WTC11 (cell line): Measurements from ENCODE around the gene MTX2. TPM values are rescaled to one million over a fixed set of nuclear protein-coding genes. Genes with fewer than 3 reads are reported as not detected.

Source experiments
- ATAC-seq: fragments of 200-7000 bp; cut with Tn5 transposase; 2 replicates; pipeline ENCODE4 v1.10.0; 2021; ENCODE audit warnings: mild to moderate bottlenecking, moderate library complexity
- CTCF ChIA-PET: fragments of 300-600 bp; sonication (Branson Sonifier 250); formaldehyde crosslinking; loops from one replicate; lab custom pipeline; 2021; ENCODE audit warnings: antibody characterized with exemption; lab: Charles Lee
- POLR2A ChIA-PET: fragments of 350-600 bp; sonication (Branson Sonifier 250); formaldehyde crosslinking; loops from one replicate; lab custom pipeline; 2021; ENCODE audit warnings: antibody characterized with exemption; lab: Charles Lee
- DNase-seq: peaks from one replicate; pipeline ENCODE4 v3.0.0; 2021; ENCODE audit warnings: low spot score
- H3K27ac Mint-ChIP-seq: 2 replicates; pipeline ENCODE4 v1.8.0; 2021; ENCODE audit warnings: mixed read lengths
- H3K27me3 Mint-ChIP-seq: 2 replicates; pipeline ENCODE4 v1.8.0; 2021; ENCODE audit warnings: low read depth, mild to moderate bottlenecking, moderate library complexity, mixed read lengths
- H3K36me3 Mint-ChIP-seq: 2 replicates; pipeline ENCODE4 v1.8.0; 2021; ENCODE audit warnings: mixed read lengths
- H3K4me1 Mint-ChIP-seq: 2 replicates; pipeline ENCODE4 v1.8.0; 2022; ENCODE audit warnings: mixed read lengths
- H3K4me3 Mint-ChIP-seq: 2 replicates; pipeline ENCODE4 v1.8.0; 2021; ENCODE audit warnings: mild to moderate bottlenecking, moderate library complexity, mixed read lengths
- H3K9me3 Mint-ChIP-seq: 2 replicates; pipeline ENCODE4 v1.8.0; 2021; ENCODE audit warnings: mixed read lengths
- AR ChIP-seq: fragments of 250-450 bp; sonication (Bioruptor Pico); IDR thresholded peaks from 2 replicates; pipeline ENCODE4 v1.9.0; 2021; ENCODE audit warnings: mild to moderate bottlenecking
- ATF1 ChIP-seq: sonication (generic); formaldehyde crosslinking; IDR thresholded peaks from 2 replicates; pipeline ENCODE4 v1.8.1; 2023; ENCODE audit warnings: mild to moderate bottlenecking, moderate library complexity, missing genetic modification reagents
- CBFB ChIP-seq: sonication (generic); formaldehyde crosslinking; IDR thresholded peaks from 2 replicates; pipeline ENCODE4 v1.8.1; 2022; ENCODE audit warnings: mild to moderate bottlenecking, low read depth, missing genetic modification reagents
- ERG ChIP-seq: fragments of 250-450 bp; sonication (Bioruptor Pico); IDR thresholded peaks from 2 replicates; pipeline ENCODE4 v1.8.0; 2021; ENCODE audit warnings: mild to moderate bottlenecking
- IRF2 ChIP-seq: sonication (generic); formaldehyde crosslinking; IDR thresholded peaks from 2 replicates; pipeline ENCODE4 v1.8.0; 2022; ENCODE audit warnings: low read depth, missing genetic modification reagents, borderline replicate concordance
- NR2C2 ChIP-seq: sonication (generic); formaldehyde crosslinking; IDR thresholded peaks from 2 replicates; pipeline ENCODE4 v1.8.0; 2022; ENCODE audit warnings: mild to moderate bottlenecking, missing genetic modification reagents
- PRDM15 ChIP-seq: sonication (generic); formaldehyde crosslinking; IDR thresholded peaks from 2 replicates; pipeline ENCODE4 v1.8.0; 2022; ENCODE audit warnings: missing genetic modification reagents
- PREB ChIP-seq: sonication (generic); formaldehyde crosslinking; IDR thresholded peaks from 2 replicates; pipeline ENCODE4 v1.8.1; 2022; ENCODE audit warnings: mild to moderate bottlenecking, missing genetic modification reagents, moderate library complexity, borderline replicate concordance
- PRRX2 ChIP-seq: fragments of 250-450 bp; sonication (Bioruptor Pico); IDR thresholded peaks from 2 replicates; pipeline ENCODE4 v1.8.0; 2021; ENCODE audit warnings: mild to moderate bottlenecking
- RORB ChIP-seq: fragments of 250-450 bp; sonication (Bioruptor Pico); IDR thresholded peaks from 2 replicates; pipeline ENCODE4 v1.9.0; 2021; ENCODE audit warnings: mild to moderate bottlenecking
- TP53 ChIP-seq: sonication (generic); formaldehyde crosslinking; IDR thresholded peaks from 2 replicates; pipeline ENCODE4 v1.8.1; 2023; ENCODE audit warnings: mild to moderate bottlenecking, missing genetic modification reagents
- ZBTB21 ChIP-seq: sonication (generic); formaldehyde crosslinking; IDR thresholded peaks from 2 replicates; pipeline ENCODE4 v1.8.1; 2023; ENCODE audit warnings: mild to moderate bottlenecking, missing genetic modification reagents, borderline replicate concordance
- ZNF232 ChIP-seq: sonication (generic); formaldehyde crosslinking; IDR thresholded peaks from 2 replicates; pipeline ENCODE4 v1.8.0; 2022; ENCODE audit warnings: mild to moderate bottlenecking, missing genetic modification reagents
- ZNF263 ChIP-seq: sonication (generic); formaldehyde crosslinking; IDR thresholded peaks from 2 replicates; pipeline ENCODE4 v1.8.1; 2022; ENCODE audit warnings: low read depth, mild to moderate bottlenecking, moderate library complexity, missing genetic modification reagents
- ZNF317 ChIP-seq: sonication (generic); formaldehyde crosslinking; IDR thresholded peaks from 2 replicates; pipeline ENCODE4 v1.8.1; 2023; ENCODE audit warnings: low read depth, mild to moderate bottlenecking, moderate library complexity, missing genetic modification reagents, borderline replicate concordance
- ZNF423 ChIP-seq: fragments of 250-450 bp; sonication (Bioruptor Pico); IDR thresholded peaks from 2 replicates; pipeline ENCODE4 v2.1.2; 2022; ENCODE audit warnings: mild to moderate bottlenecking, moderate library complexity
- ZNF532 ChIP-seq: fragments of 250-450 bp; sonication (Bioruptor Pico); IDR thresholded peaks from 2 replicates; pipeline ENCODE4 v1.9.0; 2021; ENCODE audit warnings: mild to moderate bottlenecking, borderline replicate concordance
- total RNA-seq: library from RNA; stranded (reverse); gene quantifications from 3 replicates; pipeline ENCODE4 v1.2.3, GENCODE V29; 2021

The MTX2 gene
- total RNA-seq, 1 experiment from 2014 or later = 33.6 TPM

- TF ChIP-seq AR = no peak
Observed at GRCh38 chr2:176356251-176356650, 87.0 kb downstream of the MTX2 start (continued).

GRCh38 chr2:176364273-176364977, 95.2 kb downstream of the MTX2 start:
- Mint-ChIP-seq H3K27me3 (peaks cover 3% of the 10 kb centered on the region), H3K27ac (no peak overlapping the region), H3K4me1 (no peaks in the 10 kb centered on the region), H3K4me3 (no peak overlapping the region), H3K9me3 (peaks cover 20% of the 10 kb centered on the region), H3K36me3 (peaks cover 4% of the 10 kb centered on the region; the same call in 1 of the 2 replicates)
- POLR2A ChIA-PET = interaction anchor here (0.6 kb wide), 1 partner anchor 9 kb away, joined by 3 read pairs; no protein-coding TSS in a partner anchor
- TF ChIP-seq ZNF423 (no peak), CBFB (no peak), ZNF317 (CRISPR knock-in tag) (no peak), TP53 (CRISPR knock-in tag) (no peak), IRF2 (CRISPR knock-in tag) (no peak), ZNF232 (no peak), ZBTB21 (CRISPR knock-in tag) (no peak), PREB (CRISPR knock-in tag) (no peak), RORB (CRISPR knock-in tag) (no peak), ATF1 (CRISPR knock-in tag) (no peak), ZNF532 (CRISPR knock-in tag) (no peak), NR2C2 (CRISPR knock-in tag) (no peak), PRDM15 (no peak), ZNF263 (CRISPR knock-in tag) (no peak), ERG (no peak), PRRX2 (no peak)
- no peak for DNase-seq
- CTCF ChIA-PET = interaction anchor here (0.7 kb wide), 1 partner anchor 91 kb away, joined by 4 read pairs; no protein-coding TSS in a partner anchor
- ATAC-seq = no peak
